HUES6 (cell line): ENCODE results near the gene OPA3.

Source experiments
- H3K27ac ChIP-seq: 2 replicates; pipeline ENCODE4 v1.7.0; 2013; ENCODE audit warnings: low read depth, mild to moderate bottlenecking, low read length, inconsistent platforms
- H3K27me3 ChIP-seq: 2 replicates; pipeline ENCODE4 v1.6.1; 2013; ENCODE audit warnings: low read length; ENCODE audit not compliant: control insufficient read depth, insufficient read depth
- H3K36me3 ChIP-seq: 2 replicates; pipeline ENCODE4 v1.6.1; 2013; ENCODE audit warnings: low read length; ENCODE audit not compliant: control insufficient read depth, insufficient read depth
- H3K4me1 ChIP-seq: 2 replicates; pipeline ENCODE4 v1.6.1; 2013; ENCODE audit warnings: low read length; ENCODE audit not compliant: control insufficient read depth, insufficient read depth
- H3K4me3 ChIP-seq: 2 replicates; pipeline ENCODE4 v1.5.1; 2013; ENCODE audit warnings: low read depth, low read length
- H3K9ac ChIP-seq: one replicate; pipeline ENCODE4 v1.6.1; 2013; ENCODE audit warnings: mild to moderate bottlenecking, low read length
- H3K9me3 ChIP-seq: 2 replicates; pipeline ENCODE4 v1.6.1; 2013; ENCODE audit warnings: low read depth, low read length; ENCODE audit not compliant: control insufficient read depth, insufficient read depth

OPA3 gene

GRCh38 chr19:45508417-45508860 is 76.2 kb downstream of the OPA3 start:
- Histone ChIP-seq H3K4me1 (peaks cover 14% of the 10 kb centered on the region), H3K9ac (peak overlapping the region; percentile 96), H3K4me3 (peak overlapping the region; percentile 100), H3K36me3 (peaks cover 4% of the 10 kb centered on the region; the same call in 1 of the 2 replicates), H3K27me3 (no peaks in the 10 kb centered on the region), H3K9me3 (no peaks in the 10 kb centered on the region), H3K27ac (peak overlapping the region; percentile 84)

DNA sequence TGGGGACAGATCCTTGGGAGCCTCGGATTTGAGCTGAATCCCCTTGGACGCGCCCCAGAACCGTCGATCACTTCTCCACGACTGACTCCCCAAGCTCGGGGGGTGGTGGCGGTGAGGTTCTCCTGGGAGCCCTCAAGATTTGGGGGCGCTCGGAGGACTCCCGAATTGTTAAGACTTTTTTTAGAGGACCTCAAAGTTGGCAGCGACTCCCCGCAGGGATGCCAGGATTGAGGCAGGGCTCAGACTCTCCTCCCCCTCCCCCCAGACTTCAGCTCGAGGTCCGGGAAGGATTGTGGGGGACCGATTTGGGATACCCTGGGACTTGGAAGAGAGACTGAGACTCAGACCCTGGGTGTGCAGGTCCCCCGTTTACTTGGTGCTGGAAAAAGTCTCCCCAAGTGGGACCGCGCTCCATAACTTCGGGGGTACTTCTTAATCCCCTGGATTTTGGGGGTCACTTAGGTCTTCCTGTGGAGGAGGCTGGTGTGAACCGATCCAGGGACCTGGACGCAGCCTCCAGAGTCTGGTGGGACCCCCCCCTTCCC is 76.7 kb downstream of the OPA3 start:
- peak overlapping the region; percentile 100 for H3K4me3 ChIP-seq
- no peaks in the 10 kb centered on the region for H3K27me3 ChIP-seq
- H3K4me1 ChIP-seq, result peaks cover 14% of the 10 kb centered on the region
- H3K9me3 ChIP-seq, result no peaks in the 10 kb centered on the region
- H3K27ac ChIP-seq, result peak overlapping the region; percentile 84
- H3K36me3 ChIP-seq, result peaks cover 2% of the 10 kb centered on the region; the same call in 1 of the 2 replicates
- peak overlapping the region; percentile 96 for H3K9ac ChIP-seq

DNA sequence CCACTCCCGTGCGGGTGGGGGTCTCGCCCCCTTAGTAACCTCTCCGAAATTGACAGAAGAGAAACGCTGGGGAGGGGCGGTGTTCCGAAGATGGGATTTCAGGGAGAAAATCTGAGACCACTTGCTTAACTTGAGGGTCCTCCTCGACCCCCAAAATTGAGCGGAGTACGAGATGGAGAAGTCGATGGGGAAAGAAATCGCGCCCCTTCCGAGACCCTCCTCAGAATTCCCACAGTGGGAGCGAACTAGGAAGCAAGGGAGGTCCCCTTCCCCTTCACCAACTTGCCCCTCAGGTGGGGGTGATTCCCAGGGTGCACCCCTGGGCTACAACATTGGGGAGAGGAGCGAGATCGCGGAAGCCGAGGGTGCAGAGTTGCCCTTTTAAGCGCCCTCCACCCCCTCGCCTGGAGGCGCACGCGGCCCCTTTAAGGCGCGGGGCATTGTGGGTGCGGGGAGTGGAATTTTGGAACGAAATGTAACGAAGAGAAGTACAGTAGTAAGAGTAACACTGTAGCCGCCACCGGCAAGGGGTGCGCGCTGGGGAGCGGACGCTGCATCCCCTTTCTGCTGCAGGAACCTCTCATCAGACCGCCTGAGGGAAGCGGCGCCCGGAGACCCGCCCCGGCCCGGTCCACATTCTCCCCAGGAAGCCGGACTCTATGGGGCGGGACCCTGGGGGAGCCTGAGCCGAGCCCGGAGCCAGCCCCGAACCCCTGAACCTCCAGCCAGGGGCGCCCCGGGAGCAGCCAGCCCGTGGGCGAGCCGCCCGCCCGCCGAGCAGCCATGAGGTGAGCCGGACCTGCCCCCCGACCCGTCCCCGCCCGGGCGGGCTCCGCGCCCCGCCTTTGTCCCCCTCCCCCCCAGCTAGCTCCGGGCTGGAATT is 77.4 kb downstream of the OPA3 start, which contains the start of gene VASP:
Gene VASP, plus strand, starts transcription at position 491 of the 883 bp plus-strand sequence. Its CDS starts 293 bp downstream, at position 784.
- Histone ChIP-seq H3K4me1 (peaks cover 14% of the 10 kb centered on the region), H3K27me3 (no peaks in the 10 kb centered on the region), H3K9me3 (no peaks in the 10 kb centered on the region), H3K9ac (peak within 1 kb of the TSS; percentile 96), H3K36me3 (no peaks in the 10 kb centered on the region), H3K4me3 (peak within 1 kb of the TSS; percentile 100), H3K27ac (peak within 1 kb of the TSS; percentile 84)

DNA sequence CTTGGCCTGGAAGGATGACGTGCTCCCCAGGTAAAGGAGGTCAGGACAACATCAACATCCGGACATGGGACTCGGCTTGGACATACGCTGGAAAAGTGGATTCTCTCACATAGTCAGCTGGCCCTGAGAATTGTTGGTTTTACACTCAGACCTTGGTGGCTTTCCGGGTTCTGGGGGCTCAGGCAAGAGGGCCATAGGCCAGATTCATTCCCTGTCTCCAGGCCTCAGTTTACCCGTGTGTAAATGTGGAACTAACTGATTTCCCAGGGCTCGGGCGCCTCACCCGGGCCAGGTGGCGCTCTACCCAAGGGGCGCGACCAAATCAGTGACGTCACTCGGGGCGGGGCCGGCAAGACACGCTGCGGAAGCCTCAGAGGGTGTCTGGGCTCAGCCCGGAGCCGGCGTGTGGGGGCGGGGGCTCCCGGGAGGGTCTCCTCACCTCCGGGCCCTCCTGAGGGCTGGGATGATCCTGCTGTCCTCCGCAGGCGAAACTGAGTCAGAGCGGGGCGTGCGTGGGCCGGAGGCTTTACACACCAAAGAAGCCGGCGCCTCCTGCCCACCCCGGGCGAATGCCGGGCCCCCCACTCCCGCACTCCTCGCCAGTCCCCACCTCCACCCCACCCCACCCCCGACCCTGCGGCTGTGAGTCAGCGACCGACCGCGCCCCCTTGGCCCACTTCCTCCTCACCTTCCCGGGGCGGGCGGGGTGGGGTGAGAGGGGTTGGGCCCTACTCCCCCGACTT is 78.2 kb downstream of the OPA3 start:
- peaks cover 21% of the 10 kb centered on the region for H3K4me1 ChIP-seq
- H3K9me3 ChIP-seq, result no peaks in the 10 kb centered on the region
- H3K4me3 ChIP-seq, result peak overlapping the region; percentile 100
- peak overlapping the region; percentile 96 for H3K9ac ChIP-seq
- H3K27me3 ChIP-seq, result no peaks in the 10 kb centered on the region
- no peaks in the 10 kb centered on the region for H3K36me3 ChIP-seq
- H3K27ac ChIP-seq, result peak overlapping the region; percentile 73; the same call in 1 of the 2 replicates

- Histone ChIP-seq H3K9ac (peak overlapping the region; percentile 7), H3K36me3 (no peaks in the 10 kb centered on the region), H3K4me1 (peaks cover 26% of the 10 kb centered on the region), H3K27me3 (no peaks in the 10 kb centered on the region), H3K4me3 (peak overlapping the region; percentile 100), H3K9me3 (no peaks in the 10 kb centered on the region), H3K27ac (peak overlapping the region; percentile 73; the same call in 1 of the 2 replicates)
These were observed 78.7 kb downstream of the OPA3 start for GRCh38 chr19:45505996-45506245.

- H3K9me3 ChIP-seq, result no peaks in the 10 kb centered on the region
These were observed 79.2 kb downstream of the OPA3 start for GRCh38 chr19:45505151-45505995.

DNA sequence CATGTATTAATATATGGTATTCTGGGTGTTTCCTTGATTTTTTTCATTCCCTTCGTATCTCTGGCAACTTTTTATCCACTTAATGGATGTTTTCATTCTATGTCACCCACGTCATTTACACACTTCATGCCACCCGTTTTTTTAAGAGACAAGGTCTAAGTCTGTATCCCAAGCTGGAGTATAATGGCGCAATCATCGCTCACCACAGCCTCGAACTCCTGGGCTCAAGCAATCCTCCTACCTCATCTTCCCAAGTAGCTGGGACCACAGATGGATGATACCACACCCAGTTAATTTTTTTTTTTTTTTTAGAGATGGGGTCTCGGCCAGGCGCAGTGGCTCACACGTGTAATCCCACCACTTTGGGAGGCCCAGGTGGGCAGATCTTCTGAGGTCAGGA is 80.7 kb downstream of the OPA3 start:
- peaks cover 27% of the 10 kb centered on the region for H3K4me1 ChIP-seq
- no peak overlapping the region for H3K27ac ChIP-seq
- H3K36me3 ChIP-seq, result no peaks in the 10 kb centered on the region
- H3K27me3 ChIP-seq, result peaks cover 7% of the 10 kb centered on the region
- no peaks in the 10 kb centered on the region for H3K9me3 ChIP-seq
- H3K4me3 ChIP-seq, result no peak overlapping the region
- no peak overlapping the region for H3K9ac ChIP-seq

More at GRCh38 chr19:45505151-45505995, 79.2 kb downstream of the OPA3 start:
- Histone ChIP-seq H3K27me3 (no peaks in the 10 kb centered on the region), H3K27ac (no peak overlapping the region), H3K4me1 (peaks cover 28% of the 10 kb centered on the region), H3K36me3 (no peaks in the 10 kb centered on the region), H3K9ac (no peak overlapping the region), H3K4me3 (no peak overlapping the region)

DNA sequence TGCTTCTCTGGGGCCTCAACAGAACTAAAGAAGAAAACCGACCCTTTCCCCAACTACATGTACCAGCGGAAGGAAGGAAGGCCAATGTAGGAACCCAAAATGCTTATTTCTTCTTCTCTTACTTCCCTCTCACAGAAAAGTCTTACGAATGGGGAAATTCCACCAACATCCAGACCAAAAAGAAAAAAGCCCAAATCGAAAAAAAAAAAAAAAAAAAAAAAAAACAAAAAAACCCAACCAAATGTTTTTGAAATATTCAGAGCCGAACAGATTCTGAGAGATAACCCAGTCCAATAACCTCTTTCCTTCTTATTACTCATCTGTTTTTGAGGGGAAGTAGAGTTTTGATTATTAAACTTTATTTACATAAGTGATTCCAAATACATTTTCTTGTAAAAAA is 82.5 kb downstream of the OPA3 start:
- Histone ChIP-seq H3K4me1 (peaks cover 37% of the 10 kb centered on the region), H3K4me3 (0 out of 2 replicates have a peak overlapping the region, but pooled peaks have one; percentile 25), H3K9ac (no peak overlapping the region), H3K36me3 (no peaks in the 10 kb centered on the region), H3K27ac (no peak overlapping the region), H3K27me3 (peaks cover 21% of the 10 kb centered on the region), H3K9me3 (no peaks in the 10 kb centered on the region)

GRCh38 chr19:45501730-45502014 is 82.9 kb downstream of the OPA3 start:
- no peaks in the 10 kb centered on the region for H3K36me3 ChIP-seq
- H3K27ac ChIP-seq, result no peak overlapping the region
- H3K9me3 ChIP-seq, result no peaks in the 10 kb centered on the region
- H3K4me1 ChIP-seq, result peaks cover 37% of the 10 kb centered on the region
- H3K4me3 ChIP-seq, result peak overlapping the region; percentile 25
- H3K9ac ChIP-seq, result no peak overlapping the region
- H3K27me3 ChIP-seq, result peaks cover 21% of the 10 kb centered on the region

DNA sequence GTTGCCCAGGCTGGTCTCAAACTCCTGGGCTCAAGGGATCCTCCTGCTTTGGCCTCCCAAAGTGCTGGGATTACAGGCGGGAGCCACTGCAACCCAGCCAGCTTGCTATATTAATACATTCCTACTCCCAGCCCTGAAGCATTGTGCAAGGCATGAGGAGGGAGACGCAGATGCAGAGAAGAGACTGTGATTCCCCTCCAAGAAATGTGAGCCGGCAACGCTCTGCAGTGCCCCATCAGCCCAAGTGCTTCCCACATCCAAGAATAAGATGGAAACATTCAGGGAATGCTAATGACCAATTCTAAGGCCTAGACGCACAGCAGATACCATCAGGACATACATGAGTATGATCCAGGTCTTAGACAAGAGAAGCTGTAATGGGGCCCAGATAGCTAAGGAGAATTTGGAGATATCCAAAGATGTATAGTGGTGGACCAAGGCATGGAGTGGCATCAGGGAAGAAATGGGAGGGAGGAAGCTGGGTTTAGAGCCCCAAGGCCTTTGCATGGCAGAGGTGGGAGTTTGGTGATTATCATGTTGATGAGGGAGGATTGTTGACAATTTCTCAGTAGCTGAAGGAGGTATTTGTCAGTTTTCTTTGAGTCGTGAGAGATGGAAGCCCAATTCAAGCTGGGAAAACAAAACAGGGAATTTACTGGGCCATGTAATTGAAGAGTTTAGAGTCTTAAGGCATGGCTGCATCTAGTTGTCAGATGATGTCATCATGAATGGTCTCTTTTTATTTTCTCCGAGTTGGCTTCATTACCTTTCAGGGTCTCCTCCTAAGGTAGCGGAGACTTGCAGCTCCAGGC is 83.5 kb downstream of the OPA3 start:
- Histone ChIP-seq H3K4me1 (peaks cover 35% of the 10 kb centered on the region), H3K27ac (no peak overlapping the region), H3K27me3 (peaks cover 22% of the 10 kb centered on the region), H3K4me3 (peak overlapping the region; percentile 25), H3K36me3 (no peaks in the 10 kb centered on the region), H3K9ac (no peak overlapping the region), H3K9me3 (no peaks in the 10 kb centered on the region)
